ENCODE measurements around the gene CEACAM21. TPM values are rescaled to one million over a fixed set of nuclear protein-coding genes. Genes with fewer than 3 reads are reported as not detected.
A peak's percentile ranks its signal among the peaks of the same experiment; 100 is the strongest.

CEACAM21 gene
- total RNA-seq, 2 donors from 2014 or later, result 24.7 to 40.7 TPM

DNA sequence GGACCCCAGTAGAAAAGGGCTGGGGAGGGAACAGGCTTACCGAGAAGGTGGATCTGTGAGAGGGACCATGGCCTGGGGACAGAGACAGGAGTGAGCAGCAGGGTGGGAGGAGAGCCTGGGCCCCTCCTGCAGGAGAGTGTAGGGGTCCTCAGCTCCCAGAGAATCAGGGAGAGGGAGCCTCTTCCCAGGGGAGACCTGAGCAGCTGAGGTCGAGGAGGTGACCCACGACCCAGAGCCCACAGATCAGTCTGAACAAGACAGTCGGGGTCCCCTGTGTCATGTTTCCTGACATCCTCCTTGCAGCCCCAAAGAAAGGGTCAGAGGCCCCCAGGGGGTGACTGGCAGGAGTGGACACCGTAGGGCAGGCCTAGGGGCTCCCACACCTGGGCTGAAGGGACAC lies 44.2 kb downstream of the CEACAM21 start:
- no peaks in the 10 kb centered on the region for H3K9me3 Mint-ChIP-seq
- H3K27ac Mint-ChIP-seq, result no peak overlapping the region
- no peak for DNase-seq (ENCODE audit: low spot score in 2 of 2)
- H3K36me3 Mint-ChIP-seq, result no peaks in the 10 kb centered on the region
- no peak for ATAC-seq

DNA sequence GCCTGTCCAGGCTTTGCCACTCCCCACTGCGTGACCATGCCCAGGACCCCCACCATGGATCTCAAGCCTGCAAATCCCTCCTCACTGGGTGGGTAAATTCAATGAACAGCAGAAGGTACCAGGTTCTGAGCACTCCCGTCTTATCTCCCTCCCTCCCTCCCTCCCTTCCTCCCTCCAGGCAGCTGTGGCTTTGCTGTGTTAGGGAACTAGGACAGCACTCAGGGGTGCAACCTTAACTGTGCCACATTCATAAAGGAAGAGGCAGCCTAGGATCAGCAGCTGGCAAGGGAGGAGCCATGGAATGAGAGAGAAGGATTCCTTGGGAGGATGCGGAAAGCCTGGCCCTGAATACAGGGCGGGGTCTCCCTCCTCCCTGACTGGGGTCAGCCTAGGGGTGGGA lies 45.3 kb downstream of the CEACAM21 start:
- H3K27ac Mint-ChIP-seq, result no peak overlapping the region
- DNase-seq (ENCODE audit: low spot score in 2 of 2) (no peak), ATAC-seq (no peak)
- H3K36me3 Mint-ChIP-seq, result no peaks in the 10 kb centered on the region
- no peaks in the 10 kb centered on the region for H3K9me3 Mint-ChIP-seq

DNA sequence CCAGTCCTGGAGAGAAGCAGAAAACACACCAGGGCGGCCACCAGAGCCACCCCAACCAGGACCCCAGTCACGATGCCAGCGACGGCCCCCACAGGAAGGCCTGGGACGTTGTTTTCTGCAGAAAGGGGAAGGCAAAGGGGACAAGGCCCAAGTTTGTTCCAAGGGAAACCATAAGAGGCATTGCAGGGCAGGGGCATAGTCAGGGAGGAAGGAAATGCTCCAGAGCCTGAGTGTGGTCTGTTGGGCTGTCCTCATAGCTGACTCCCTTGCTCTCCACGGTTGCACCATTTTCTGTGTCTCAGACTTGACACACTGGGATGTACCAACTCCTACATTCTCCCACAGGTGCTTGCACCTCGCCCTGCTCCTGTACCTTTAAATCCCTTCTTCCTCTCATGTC lies 45.7 kb downstream of the CEACAM21 start:
- ATAC-seq (no peak), DNase-seq (ENCODE audit: low spot score in 2 of 2) (no peak)
- Mint-ChIP-seq H3K36me3 (no peaks in the 10 kb centered on the region), H3K9me3 (no peaks in the 10 kb centered on the region), H3K27ac (no peak overlapping the region)

DNA sequence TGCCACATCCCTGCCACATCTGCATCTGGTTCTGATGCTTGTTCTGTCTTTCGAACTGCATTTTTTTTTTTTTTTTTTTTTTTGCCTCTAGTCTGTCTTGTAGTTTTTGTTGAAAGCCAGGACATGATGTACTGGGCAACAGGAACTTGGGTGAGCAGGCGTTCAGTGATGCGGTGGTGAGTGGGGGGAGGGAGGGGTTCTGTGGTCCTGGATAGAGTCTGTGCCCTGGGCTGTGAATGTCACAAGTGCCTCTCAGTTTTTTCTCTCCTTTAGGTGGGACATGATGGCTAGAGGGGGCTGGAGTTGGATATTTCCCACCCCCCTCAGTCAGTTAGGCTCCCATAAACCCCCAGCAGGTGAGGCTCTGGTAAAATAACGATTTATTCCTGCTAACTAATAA lies 47.4 kb downstream of the CEACAM21 start:
- DNase-seq (ENCODE audit: low spot score in 2 of 2) (no peak), ATAC-seq (no peak)
- Mint-ChIP-seq H3K27ac (no peak overlapping the region), H3K36me3 (no peaks in the 10 kb centered on the region), H3K9me3 (no peaks in the 10 kb centered on the region)

DNA sequence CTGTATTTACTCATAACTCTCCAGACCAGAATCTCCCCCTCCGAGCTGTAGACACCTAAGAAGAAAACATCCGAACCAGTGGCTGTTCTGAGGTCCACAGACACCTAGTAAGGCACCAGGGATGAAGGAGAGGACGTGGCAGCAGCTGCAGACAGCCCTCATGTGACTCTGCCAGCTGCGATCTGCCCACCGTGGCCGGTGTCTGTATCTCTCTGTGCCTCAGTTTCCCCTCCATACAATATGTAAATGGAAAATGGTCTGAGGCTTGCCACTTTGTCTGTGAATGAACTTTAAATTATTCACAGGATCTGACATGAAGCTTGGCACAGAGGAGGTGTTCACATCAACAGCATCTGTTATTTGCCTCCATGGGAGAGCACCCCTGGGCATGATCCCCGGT lies 48.5 kb downstream of the CEACAM21 start:
- no peaks in the 10 kb centered on the region for H3K36me3 Mint-ChIP-seq
- ATAC-seq, result no peak
- no peaks in the 10 kb centered on the region for H3K9me3 Mint-ChIP-seq
- DNase-seq (ENCODE audit: low spot score in 2 of 2), result no peak
- no peak overlapping the region for H3K27ac Mint-ChIP-seq

DNA sequence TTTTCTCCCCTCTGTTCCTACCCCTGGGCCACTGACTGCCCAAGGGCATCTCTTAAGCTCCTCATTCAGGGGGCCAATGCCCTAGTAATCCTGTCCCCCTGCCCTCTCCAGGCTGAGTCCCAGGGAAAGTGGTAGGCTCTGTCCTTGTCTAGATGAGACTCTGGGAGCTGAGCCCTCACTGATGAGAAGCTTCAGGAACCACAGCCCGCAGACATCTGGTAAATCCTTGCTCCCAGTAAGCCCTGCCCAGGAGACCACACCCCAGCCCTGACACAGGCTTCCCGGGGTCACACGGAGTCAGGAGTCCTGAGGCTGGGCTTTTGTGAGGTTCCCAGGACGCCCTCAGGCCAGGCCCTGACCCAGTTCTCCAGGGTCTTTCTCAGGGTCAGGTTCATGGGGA lies 49.0 kb downstream of the CEACAM21 start:
- H3K36me3 Mint-ChIP-seq, result peaks cover 1 to 3% of the 10 kb centered on the region in 2 donors
- ATAC-seq (no peak), DNase-seq (ENCODE audit: low spot score in 2 of 2) (no peak)
- no peak overlapping the region for H3K27ac Mint-ChIP-seq
- peaks cover 0 to 2% of the 10 kb centered on the region in 2 donors for H3K9me3 Mint-ChIP-seq

DNA sequence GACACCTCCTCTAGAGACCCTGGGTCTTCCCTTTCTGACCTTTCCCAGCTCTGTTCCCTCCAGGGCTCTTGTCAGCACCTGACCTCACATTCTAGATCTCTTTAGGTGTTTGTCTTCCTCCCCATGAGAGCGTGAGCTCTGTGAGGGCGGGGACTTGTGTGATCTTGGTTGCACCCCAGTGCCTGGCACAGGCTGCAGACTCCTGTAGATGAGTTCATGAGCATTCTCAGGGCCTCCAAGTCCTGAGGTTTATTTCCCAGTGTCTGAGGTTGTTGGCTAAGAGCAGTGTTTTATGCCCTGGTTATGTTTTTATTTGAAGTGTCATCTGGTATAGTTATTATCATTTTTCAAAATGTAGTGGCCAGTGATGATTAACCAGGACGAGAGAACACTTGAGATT lies 50.3 kb downstream of the CEACAM21 start:
- DNase-seq (ENCODE audit: low spot score in 2 of 2), result no peak
- Mint-ChIP-seq H3K9me3 (peaks cover 0 to 7% of the 10 kb centered on the region in 2 donors), H3K27ac (no peak overlapping the region), H3K36me3 (peaks cover 8 to 13% of the 10 kb centered on the region in 2 donors)
- ATAC-seq, result no peak

DNA sequence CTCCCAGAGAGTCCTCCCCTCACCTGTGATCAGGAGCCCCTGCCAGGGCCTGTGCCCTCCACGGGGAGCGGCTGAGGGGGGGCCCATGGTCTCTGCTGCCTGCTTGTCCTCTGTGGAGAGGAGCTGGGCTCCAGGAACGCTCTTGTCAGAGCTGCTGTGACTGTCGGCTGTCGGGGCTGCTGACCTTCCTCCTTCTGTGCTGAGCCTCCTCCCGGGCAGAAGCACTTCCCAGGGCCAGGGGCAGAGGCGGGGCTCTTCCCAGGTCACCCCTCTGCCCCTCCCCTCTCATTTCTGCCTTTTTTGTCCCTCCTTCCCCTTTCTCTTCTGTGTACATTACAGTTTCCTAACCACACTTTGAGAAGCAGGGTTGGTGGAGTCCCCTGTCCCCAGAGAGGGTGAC lies 50.9 kb downstream of the CEACAM21 start, which contains the start of gene CEACAM4:
CEACAM4 (minus strand) TSS at position 198 of the 400 bp plus-strand sequence; CDS start at position 87, 111 bp downstream.
- DNase-seq (ENCODE audit: low spot score in 2 of 2) (no peak), ATAC-seq (no peak)
- Mint-ChIP-seq H3K36me3 (peaks cover 8 to 19% of the 10 kb centered on the region in 2 donors), H3K9me3 (peaks cover 0 to 11% of the 10 kb centered on the region in 2 donors), H3K27ac (peak within 1 kb of the TSS in 1 of 2 donors; percentile 68)

DNA sequence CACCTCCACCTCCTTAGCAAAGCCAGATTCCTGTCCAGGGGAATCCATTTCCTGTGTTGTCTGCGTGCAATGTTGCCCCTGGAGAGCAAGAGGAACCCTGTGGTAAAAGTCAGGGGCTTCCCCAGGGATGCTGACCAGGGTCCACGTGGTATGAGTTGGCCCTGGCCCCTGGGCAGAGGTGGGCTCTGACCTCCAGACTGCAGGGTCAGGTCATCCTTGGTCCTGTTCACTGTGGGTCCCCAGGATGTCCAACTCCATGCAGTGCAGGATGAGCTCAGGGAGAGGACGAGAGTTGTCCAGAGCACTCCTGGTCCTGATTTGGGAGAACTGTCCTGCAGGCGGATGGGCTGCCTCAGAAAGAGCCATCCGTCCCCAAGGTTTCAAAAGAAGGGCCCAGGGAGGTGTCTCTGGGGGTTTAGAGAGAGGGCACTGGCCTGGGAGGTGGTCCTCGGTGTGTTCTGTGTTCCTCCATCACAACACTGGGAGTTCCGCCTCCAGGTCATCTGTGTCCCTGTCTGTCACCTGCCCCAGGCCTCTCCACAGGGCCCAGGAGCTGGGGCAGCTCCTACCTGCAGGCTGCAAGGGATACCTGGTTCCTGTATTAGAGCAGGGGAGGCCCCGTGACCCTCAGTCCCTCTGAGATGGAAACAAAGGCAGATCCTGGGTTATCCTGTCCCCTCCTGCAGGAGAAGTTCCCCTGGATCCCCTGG lies 52.2 kb downstream of the CEACAM21 start:
- DNase-seq (ENCODE audit: low spot score in 2 of 2) (no peak), ATAC-seq (no peak)
- Mint-ChIP-seq H3K27ac (no peak overlapping the region), H3K9me3 (peaks cover 0 to 14% of the 10 kb centered on the region in 2 donors), H3K36me3 (peaks cover 8 to 19% of the 10 kb centered on the region in 2 donors)

Other genes with a start within 250 kb of the CEACAM21 start
- 100 to 1,000 TPM in 1 of 2 donors, 10 to 100 TPM in 1; 73.4 to 126 TPM for gene TGFB1, start 222.2 kb upstream of the CEACAM21 start, total RNA-seq
- 1 to 10 TPM; 4.7 to 7.8 TPM for gene B9D2, start 212.0 kb upstream of the CEACAM21 start, total RNA-seq
- gene TMEM91, start 199.6 kb upstream of the CEACAM21 start, total RNA-seq, result 10 to 100 TPM in 1 of 2 donors, 1 to 10 TPM in 1; 8.2 to 11.0 TPM
- gene EXOSC5, start 178.8 kb upstream of the CEACAM21 start, total RNA-seq, result 10 to 100 TPM; 44.7 to 61.1 TPM
- gene BCKDHA, start 178.3 kb upstream of the CEACAM21 start, total RNA-seq, result 10 to 100 TPM; 19.8 to 27.2 TPM
- under 1 TPM; 0.19 to 0.55 TPM for gene B3GNT8, start 148.8 kb upstream of the CEACAM21 start, total RNA-seq
- gene DMAC2, start 136.3 kb upstream of the CEACAM21 start, total RNA-seq, result 10 to 100 TPM; 46.7 to 58.5 TPM
- not detected for gene ERICH4, start 133.0 kb upstream of the CEACAM21 start, total RNA-seq
- gene CEACAM4, start 50.9 kb downstream of the CEACAM21 start, total RNA-seq, result not detected
- not detected for gene CEACAM7, start 112.1 kb downstream of the CEACAM21 start, total RNA-seq
- gene CEACAM5, start 132.5 kb downstream of the CEACAM21 start, total RNA-seq, result not detected
- not detected for gene CEACAM6, start 179.4 kb downstream of the CEACAM21 start, total RNA-seq
- gene CEACAM3, start 220.4 kb downstream of the CEACAM21 start, total RNA-seq, result not detected